GM12878 (cell line): Measurements from ENCODE around the gene RSAD2.

Source experiments
- CEBPB ChIP-seq, 2 experiments: fragments of 150-350 bp in 1 of 2; IDR thresholded peaks; 2 replicates each; pipeline ENCODE4 v1.6.1; 2012 to 2014; ENCODE audit warnings: low read depth in 2 of 2, low read length in 2 of 2, borderline replicate concordance in 1 of 2, inconsistent platforms in 1 of 2
- JUND ChIP-seq: IDR thresholded peaks from 2 replicates; pipeline ENCODE4 v1.6.1; 2012; ENCODE audit warnings: low read depth, mild to moderate bottlenecking, low read length, improper control_type of control experiment, moderate library complexity
- KDM1A ChIP-seq: fragments of 200-600 bp; sonication (generic); IDR thresholded peaks from 2 replicates; pipeline ENCODE4 v1.6.1; 2016; ENCODE audit warnings: borderline replicate concordance
- POLR2A ChIP-seq: IDR thresholded peaks from 2 replicates; pipeline ENCODE4 v1.6.1; 2011; ENCODE audit warnings: low read depth, mild to moderate bottlenecking, low read length
- POLR2AphosphoS5 ChIP-seq: IDR thresholded peaks from 2 replicates; pipeline ENCODE4 v1.6.1; 2011; ENCODE audit warnings: mild to moderate bottlenecking, low read length, inconsistent platforms
- SMARCA5 ChIP-seq: fragments of 450-650 bp; IDR thresholded peaks from 2 replicates; pipeline ENCODE4 v1.6.1; 2017; ENCODE audit warnings: mild to moderate bottlenecking
- SUPT20H ChIP-seq: IDR thresholded peaks from 2 replicates; pipeline ENCODE4 v1.6.1; 2011; ENCODE audit warnings: low read depth, mild to moderate bottlenecking, low read length, moderate library complexity, borderline replicate concordance; ENCODE audit not compliant: control insufficient read depth
- YY1 ChIP-seq: IDR thresholded peaks from 2 replicates; pipeline ENCODE4 v1.6.1; 2011; ENCODE audit warnings: low read depth, mild to moderate bottlenecking, low read length
- TF ChIP-seq, protein P1 (sequence below): IDR thresholded peaks from 2 replicates; pipeline ENCODE4 v1.6.1; 2012; ENCODE audit warnings: low read depth, low read length, improper control_type of control experiment
- TF ChIP-seq, protein P2 (sequence below), 3 experiments: IDR thresholded peaks in 2 of 3; conservative IDR thresholded peaks in 1 of 3; 2 replicates each; pipeline ENCODE4 v1.5.1; 2011; ENCODE audit warnings: low read depth in 3 of 3, low read length in 3 of 3, mild to moderate bottlenecking in 3 of 3, control low read depth in 2 of 3, moderate library complexity in 2 of 3, inconsistent platforms in 1 of 3, mixed read lengths in 1 of 3; ENCODE audit not compliant: control insufficient read depth in 2 of 3, insufficient read depth in 1 of 3; ENCODE audit errors: extremely low read depth in 1 of 3
- TF ChIP-seq, protein P3 (sequence below): fragments of 450-650 bp; IDR thresholded peaks from 2 replicates; pipeline ENCODE4 v1.6.1; 2017; ENCODE audit warnings: antibody characterized with exemption, mild to moderate bottlenecking, moderate library complexity
- TF ChIP-seq, protein P4 (sequence below): IDR thresholded peaks from 2 replicates; pipeline ENCODE4 v1.6.1; 2012; ENCODE audit warnings: low read length, inconsistent platforms

DNA sequence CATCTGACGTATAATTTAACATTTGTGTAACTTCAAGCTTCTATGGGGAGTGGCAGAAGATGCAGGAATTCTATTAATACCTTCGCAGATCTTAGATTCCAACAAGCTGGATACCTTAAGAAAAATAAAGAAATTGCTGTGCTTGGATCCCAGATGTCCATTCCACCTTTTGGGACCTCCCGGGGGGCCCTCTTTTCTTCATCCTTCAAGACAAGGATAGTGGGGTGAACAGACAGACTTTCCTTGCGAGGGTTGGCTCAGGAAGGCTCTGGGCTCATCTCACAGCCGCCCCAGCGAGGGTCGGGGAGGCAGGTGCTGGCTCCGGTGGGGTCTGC is 39.1 kb downstream of the RSAD2 start:
- TF ChIP-seq SUPT20H (no peak), CEBPB (IDR thresholded peaks at IDR 0.05; ENCODE audit: borderline replicate concordance in 1 of 2, low read depth in 2 of 2, low read length in 2 of 2) (no peak), JUND (no peak), YY1 (no peak), POLR2AphosphoS5 (no peak), KDM1A (no peak), SMARCA5 (no peak), POLR2A (no peak)
- TF ChIP-seq, protein P1, sequence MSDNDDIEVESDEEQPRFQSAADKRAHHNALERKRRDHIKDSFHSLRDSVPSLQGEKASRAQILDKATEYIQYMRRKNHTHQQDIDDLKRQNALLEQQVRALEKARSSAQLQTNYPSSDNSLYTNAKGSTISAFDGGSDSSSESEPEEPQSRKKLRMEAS: no peak
- TF ChIP-seq, protein P2, sequence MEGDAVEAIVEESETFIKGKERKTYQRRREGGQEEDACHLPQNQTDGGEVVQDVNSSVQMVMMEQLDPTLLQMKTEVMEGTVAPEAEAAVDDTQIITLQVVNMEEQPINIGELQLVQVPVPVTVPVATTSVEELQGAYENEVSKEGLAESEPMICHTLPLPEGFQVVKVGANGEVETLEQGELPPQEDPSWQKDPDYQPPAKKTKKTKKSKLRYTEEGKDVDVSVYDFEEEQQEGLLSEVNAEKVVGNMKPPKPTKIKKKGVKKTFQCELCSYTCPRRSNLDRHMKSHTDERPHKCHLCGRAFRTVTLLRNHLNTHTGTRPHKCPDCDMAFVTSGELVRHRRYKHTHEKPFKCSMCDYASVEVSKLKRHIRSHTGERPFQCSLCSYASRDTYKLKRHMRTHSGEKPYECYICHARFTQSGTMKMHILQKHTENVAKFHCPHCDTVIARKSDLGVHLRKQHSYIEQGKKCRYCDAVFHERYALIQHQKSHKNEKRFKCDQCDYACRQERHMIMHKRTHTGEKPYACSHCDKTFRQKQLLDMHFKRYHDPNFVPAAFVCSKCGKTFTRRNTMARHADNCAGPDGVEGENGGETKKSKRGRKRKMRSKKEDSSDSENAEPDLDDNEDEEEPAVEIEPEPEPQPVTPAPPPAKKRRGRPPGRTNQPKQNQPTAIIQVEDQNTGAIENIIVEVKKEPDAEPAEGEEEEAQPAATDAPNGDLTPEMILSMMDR (IDR thresholded peaks at IDR 0.05 in 2 of 3, conservative IDR thresholded peaks at IDR 0.05 in 1 of 3; ENCODE audit: control insufficient read depth in 2 of 3, extremely low read depth in 1 of 3, insufficient read depth in 1 of 3, low read depth in 3 of 3, low read length in 3 of 3): no peak; a peak in 1 of 6 replicates
- TF ChIP-seq, protein P3, sequence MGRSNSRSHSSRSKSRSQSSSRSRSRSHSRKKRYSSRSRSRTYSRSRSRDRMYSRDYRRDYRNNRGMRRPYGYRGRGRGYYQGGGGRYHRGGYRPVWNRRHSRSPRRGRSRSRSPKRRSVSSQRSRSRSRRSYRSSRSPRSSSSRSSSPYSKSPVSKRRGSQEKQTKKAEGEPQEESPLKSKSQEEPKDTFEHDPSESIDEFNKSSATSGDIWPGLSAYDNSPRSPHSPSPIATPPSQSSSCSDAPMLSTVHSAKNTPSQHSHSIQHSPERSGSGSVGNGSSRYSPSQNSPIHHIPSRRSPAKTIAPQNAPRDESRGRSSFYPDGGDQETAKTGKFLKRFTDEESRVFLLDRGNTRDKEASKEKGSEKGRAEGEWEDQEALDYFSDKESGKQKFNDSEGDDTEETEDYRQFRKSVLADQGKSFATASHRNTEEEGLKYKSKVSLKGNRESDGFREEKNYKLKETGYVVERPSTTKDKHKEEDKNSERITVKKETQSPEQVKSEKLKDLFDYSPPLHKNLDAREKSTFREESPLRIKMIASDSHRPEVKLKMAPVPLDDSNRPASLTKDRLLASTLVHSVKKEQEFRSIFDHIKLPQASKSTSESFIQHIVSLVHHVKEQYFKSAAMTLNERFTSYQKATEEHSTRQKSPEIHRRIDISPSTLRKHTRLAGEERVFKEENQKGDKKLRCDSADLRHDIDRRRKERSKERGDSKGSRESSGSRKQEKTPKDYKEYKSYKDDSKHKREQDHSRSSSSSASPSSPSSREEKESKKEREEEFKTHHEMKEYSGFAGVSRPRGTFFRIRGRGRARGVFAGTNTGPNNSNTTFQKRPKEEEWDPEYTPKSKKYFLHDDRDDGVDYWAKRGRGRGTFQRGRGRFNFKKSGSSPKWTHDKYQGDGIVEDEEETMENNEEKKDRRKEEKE: no peak
- TF ChIP-seq, protein P4, sequence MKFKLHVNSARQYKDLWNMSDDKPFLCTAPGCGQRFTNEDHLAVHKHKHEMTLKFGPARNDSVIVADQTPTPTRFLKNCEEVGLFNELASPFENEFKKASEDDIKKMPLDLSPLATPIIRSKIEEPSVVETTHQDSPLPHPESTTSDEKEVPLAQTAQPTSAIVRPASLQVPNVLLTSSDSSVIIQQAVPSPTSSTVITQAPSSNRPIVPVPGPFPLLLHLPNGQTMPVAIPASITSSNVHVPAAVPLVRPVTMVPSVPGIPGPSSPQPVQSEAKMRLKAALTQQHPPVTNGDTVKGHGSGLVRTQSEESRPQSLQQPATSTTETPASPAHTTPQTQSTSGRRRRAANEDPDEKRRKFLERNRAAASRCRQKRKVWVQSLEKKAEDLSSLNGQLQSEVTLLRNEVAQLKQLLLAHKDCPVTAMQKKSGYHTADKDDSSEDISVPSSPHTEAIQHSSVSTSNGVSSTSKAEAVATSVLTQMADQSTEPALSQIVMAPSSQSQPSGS: no peak
